ENCODE data around the gene SNED1. TPM values are rescaled to one million over a fixed set of nuclear protein-coding genes. Genes with fewer than 3 reads are reported as not detected.

Gene SNED1
- total and polyA plus RNA-seq, 2 donors: 3.2 to 7.1 TPM

GRCh38 chr2:241030333-241030680 lies 31.9 kb downstream of the SNED1 start:
- Histone ChIP-seq H3K36me3 (ENCODE audit: control insufficient read depth in 2 of 2, insufficient read depth in 2 of 2, low read length in 1 of 2) (no peaks in the 10 kb centered on the region), H3K9me3 (ENCODE audit: control insufficient read depth in 2 of 2, insufficient read depth in 1 of 2, low read length in 1 of 2) (peaks cover 0 to 21% of the 10 kb centered on the region in 2 donors), H3K4me1 (ENCODE audit: control insufficient read depth in 2 of 2, insufficient read depth in 2 of 2, low read length in 2 of 2) (peaks cover 15 to 29% of the 10 kb centered on the region in 2 donors), H3K27me3 (ENCODE audit: control insufficient read depth in 2 of 2, insufficient read depth in 1 of 2, low read length in 1 of 2) (peaks cover 0 to 10% of the 10 kb centered on the region in 2 donors), H3K4me3 (ENCODE audit: low read length in 2 of 2) (no peak overlapping the region), H3K27ac (ENCODE audit: low read depth in 1 of 2, low read length in 1 of 2) (no peak overlapping the region)
- DNase-seq (ENCODE audit: low read depth in 6 of 9, low spot score in 9 of 9): no peak
- WGBS: 97% methylated on average over 15 of the region's 15 CpGs

- H3K36me3 ChIP-seq (ENCODE audit: control insufficient read depth in 2 of 2, insufficient read depth in 2 of 2, low read length in 1 of 2): no peaks in the 10 kb centered on the region
- DNase-seq (ENCODE audit: low read depth in 6 of 9, low spot score in 9 of 9): no peak
These were observed 32.5 kb downstream of the SNED1 start for GRCh38 chr2:241030883-241031282.

GRCh38 chr2:241031436-241032165 lies 33.2 kb downstream of the SNED1 start:
- WGBS: 96% methylated on average over 20 of the region's 20 CpGs
- no peak for DNase-seq (ENCODE audit: low read depth in 6 of 9, low spot score in 9 of 9)
- Histone ChIP-seq H3K27ac (ENCODE audit: low read depth in 1 of 2, low read length in 1 of 2) (no peak overlapping the region), H3K9me3 (ENCODE audit: control insufficient read depth in 2 of 2, insufficient read depth in 1 of 2, low read length in 1 of 2) (peaks cover 0 to 16% of the 10 kb centered on the region in 2 donors), H3K4me1 (ENCODE audit: control insufficient read depth in 2 of 2, insufficient read depth in 2 of 2, low read length in 2 of 2) (peaks cover 19 to 37% of the 10 kb centered on the region in 2 donors), H3K36me3 (ENCODE audit: control insufficient read depth in 2 of 2, insufficient read depth in 2 of 2, low read length in 1 of 2) (no peaks in the 10 kb centered on the region), H3K27me3 (ENCODE audit: control insufficient read depth in 2 of 2, insufficient read depth in 1 of 2, low read length in 1 of 2) (peaks cover 0 to 18% of the 10 kb centered on the region in 2 donors), H3K4me3 (ENCODE audit: low read length in 2 of 2) (no peak overlapping the region)

More at GRCh38 chr2:241030883-241031282, 32.5 kb downstream of the SNED1 start:
- no peak overlapping the region for H3K4me3 ChIP-seq (ENCODE audit: low read length in 2 of 2)
- peaks cover 0 to 20% of the 10 kb centered on the region in 2 donors for H3K9me3 ChIP-seq (ENCODE audit: control insufficient read depth in 2 of 2, insufficient read depth in 1 of 2, low read length in 1 of 2)
- H3K4me1 ChIP-seq (ENCODE audit: control insufficient read depth in 2 of 2, insufficient read depth in 2 of 2, low read length in 2 of 2): peaks cover 16 to 31% of the 10 kb centered on the region in 2 donors
- H3K27me3 ChIP-seq (ENCODE audit: control insufficient read depth in 2 of 2, insufficient read depth in 1 of 2, low read length in 1 of 2): peaks cover 0 to 11% of the 10 kb centered on the region in 2 donors
- 98% methylated on average over 7 of the region's 7 CpGs for WGBS
- H3K27ac ChIP-seq (ENCODE audit: low read depth in 1 of 2, low read length in 1 of 2): no peak overlapping the region

- peak in 1 of 9 donors; percentile 58 for DNase-seq (ENCODE audit: low read depth in 6 of 9, low spot score in 9 of 9)
- Histone ChIP-seq H3K4me3 (ENCODE audit: low read length in 2 of 2) (no peak overlapping the region), H3K27me3 (ENCODE audit: control insufficient read depth in 2 of 2, insufficient read depth in 1 of 2, low read length in 1 of 2) (peaks cover 0 to 32% of the 10 kb centered on the region in 2 donors), H3K36me3 (ENCODE audit: control insufficient read depth in 2 of 2, insufficient read depth in 2 of 2, low read length in 1 of 2) (no peaks in the 10 kb centered on the region), H3K4me1 (ENCODE audit: control insufficient read depth in 2 of 2, insufficient read depth in 2 of 2, low read length in 2 of 2) (peaks cover 27 to 55% of the 10 kb centered on the region in 2 donors), H3K9me3 (ENCODE audit: control insufficient read depth in 2 of 2, insufficient read depth in 1 of 2, low read length in 1 of 2) (peaks cover 0 to 16% of the 10 kb centered on the region in 2 donors), H3K27ac (ENCODE audit: low read depth in 1 of 2, low read length in 1 of 2) (peak overlapping the region in 1 of 2 donors; percentile 90)
- 84% methylated on average over 17 of the region's 17 CpGs for WGBS
These were observed 35.0 kb downstream of the SNED1 start for GRCh38 chr2:241033336-241033987.

- peaks cover 0 to 36% of the 10 kb centered on the region in 2 donors for H3K27me3 ChIP-seq (ENCODE audit: control insufficient read depth in 2 of 2, insufficient read depth in 1 of 2, low read length in 1 of 2)
- 96% methylated on average over 7 of the region's 7 CpGs for WGBS
- peaks cover 27 to 60% of the 10 kb centered on the region in 2 donors for H3K4me1 ChIP-seq (ENCODE audit: control insufficient read depth in 2 of 2, insufficient read depth in 2 of 2, low read length in 2 of 2)
- peaks cover 0 to 14% of the 10 kb centered on the region in 2 donors for H3K9me3 ChIP-seq (ENCODE audit: control insufficient read depth in 2 of 2, insufficient read depth in 1 of 2, low read length in 1 of 2)
- H3K27ac ChIP-seq (ENCODE audit: low read depth in 1 of 2, low read length in 1 of 2): peak overlapping the region in 1 of 2 donors; percentile 90
- DNase-seq (ENCODE audit: low read depth in 6 of 9, low spot score in 9 of 9): no peak
- no peaks in the 10 kb centered on the region for H3K36me3 ChIP-seq (ENCODE audit: control insufficient read depth in 2 of 2, insufficient read depth in 2 of 2, low read length in 1 of 2)
- H3K4me3 ChIP-seq (ENCODE audit: low read length in 2 of 2): no peak overlapping the region
These were observed 35.6 kb downstream of the SNED1 start for GRCh38 chr2:241033994-241034393.

GRCh38 chr2:241034490-241035141 lies 36.2 kb downstream of the SNED1 start:
- H3K9me3 ChIP-seq (ENCODE audit: control insufficient read depth in 2 of 2, insufficient read depth in 1 of 2, low read length in 1 of 2): peaks cover 0 to 7% of the 10 kb centered on the region in 2 donors
- peaks cover 0 to 36% of the 10 kb centered on the region in 2 donors for H3K27me3 ChIP-seq (ENCODE audit: control insufficient read depth in 2 of 2, insufficient read depth in 1 of 2, low read length in 1 of 2)
- peak overlapping the region in 1 of 2 donors; percentile 21 for H3K4me3 ChIP-seq (ENCODE audit: low read length in 2 of 2)
- no peaks in the 10 kb centered on the region for H3K36me3 ChIP-seq (ENCODE audit: control insufficient read depth in 2 of 2, insufficient read depth in 2 of 2, low read length in 1 of 2)
- 93% methylated on average over 22 of the region's 22 CpGs for WGBS
- peaks cover 27 to 63% of the 10 kb centered on the region in 2 donors for H3K4me1 ChIP-seq (ENCODE audit: control insufficient read depth in 2 of 2, insufficient read depth in 2 of 2, low read length in 2 of 2)
- H3K27ac ChIP-seq (ENCODE audit: low read depth in 1 of 2, low read length in 1 of 2): peak overlapping the region; percentile 54 to 90
- no peak for DNase-seq (ENCODE audit: low read depth in 6 of 9, low spot score in 9 of 9)

GRCh38 chr2:241035142-241035817 lies 36.9 kb downstream of the SNED1 start:
- H3K27me3 ChIP-seq (ENCODE audit: control insufficient read depth in 2 of 2, insufficient read depth in 1 of 2, low read length in 1 of 2): peaks cover 0 to 36% of the 10 kb centered on the region in 2 donors
- H3K27ac ChIP-seq (ENCODE audit: low read depth in 1 of 2, low read length in 1 of 2): peak overlapping the region; percentile 77 to 90
- peaks cover 27 to 70% of the 10 kb centered on the region in 2 donors for H3K4me1 ChIP-seq (ENCODE audit: control insufficient read depth in 2 of 2, insufficient read depth in 2 of 2, low read length in 2 of 2)
- DNase-seq (ENCODE audit: low read depth in 6 of 9, low spot score in 9 of 9): peak; percentile 50 to 96 (median 89)
- peak overlapping the region; percentile 21 to 24 for H3K4me3 ChIP-seq (ENCODE audit: low read length in 2 of 2)
- H3K9me3 ChIP-seq (ENCODE audit: control insufficient read depth in 2 of 2, insufficient read depth in 1 of 2, low read length in 1 of 2): peaks cover 0 to 3% of the 10 kb centered on the region in 2 donors
- WGBS: 61% methylated on average over 31 of the region's 31 CpGs
- H3K36me3 ChIP-seq (ENCODE audit: control insufficient read depth in 2 of 2, insufficient read depth in 2 of 2, low read length in 1 of 2): no peaks in the 10 kb centered on the region

GRCh38 chr2:241035818-241036396 lies 37.5 kb downstream of the SNED1 start:
- DNase-seq (ENCODE audit: low read depth in 6 of 9, low spot score in 9 of 9): peak in 7 of 9 donors; percentile 52 to 89 (median 75)
- Histone ChIP-seq H3K9me3 (ENCODE audit: control insufficient read depth in 2 of 2, insufficient read depth in 1 of 2, low read length in 1 of 2) (no peaks in the 10 kb centered on the region), H3K4me3 (ENCODE audit: low read length in 2 of 2) (peak overlapping the region; percentile 51 to 57), H3K36me3 (ENCODE audit: control insufficient read depth in 2 of 2, insufficient read depth in 2 of 2, low read length in 1 of 2) (no peaks in the 10 kb centered on the region), H3K4me1 (ENCODE audit: control insufficient read depth in 2 of 2, insufficient read depth in 2 of 2, low read length in 2 of 2) (peaks cover 27 to 74% of the 10 kb centered on the region in 2 donors), H3K27ac (ENCODE audit: low read depth in 1 of 2, low read length in 1 of 2) (peak overlapping the region; percentile 74 to 99), H3K27me3 (ENCODE audit: control insufficient read depth in 2 of 2, insufficient read depth in 1 of 2, low read length in 1 of 2) (peaks cover 0 to 37% of the 10 kb centered on the region in 2 donors)
- 10% methylated on average over 37 of the region's 39 CpGs for whole genome bisulfite sequencing
